ENCODE measurements around the gene DAGLB. TPM values are rescaled to one million over a fixed set of nuclear protein-coding genes. Genes with fewer than 3 reads are reported as not detected.
"Not testable (repeated sequence)": the region's sequence is repeated elsewhere in the genome, so short reads cannot be mapped to it uniquely, and the experiment has no call there.

The DAGLB gene
- total and polyA plus RNA-seq, 11 donors: 4.1 to 17.2 (median 7.4) TPM

GRCh38 chr7:6461946-6462550 lies 14.3 kb upstream of the DAGLB start:
- 76 to 86% (median 82%) methylated on average over 4 of the region's 4 CpGs for WGBS, 4 donors
- intact Hi-C loops (cut with DNase I): no loop called here
- Histone ChIP-seq H3K9me3 (no peaks in the 10 kb centered on the region), H3K4me3 (no peak overlapping the region), H3K4me1 (no peaks in the 10 kb centered on the region), H3K27me3 (no peaks in the 10 kb centered on the region), H3K27ac (no peak overlapping the region), H3K36me3 (peaks cover 0 to 72% (median 69%) of the 10 kb centered on the region in 9 donors)
- ATAC-seq (no peak), DNase-seq (no peak)
- no peak for TF ChIP-seq CTCF (IDR thresholded peaks at IDR 0.05)
- no peak for TF ChIP-seq POLR2A (IDR thresholded peaks at IDR 0.05)

DNA sequence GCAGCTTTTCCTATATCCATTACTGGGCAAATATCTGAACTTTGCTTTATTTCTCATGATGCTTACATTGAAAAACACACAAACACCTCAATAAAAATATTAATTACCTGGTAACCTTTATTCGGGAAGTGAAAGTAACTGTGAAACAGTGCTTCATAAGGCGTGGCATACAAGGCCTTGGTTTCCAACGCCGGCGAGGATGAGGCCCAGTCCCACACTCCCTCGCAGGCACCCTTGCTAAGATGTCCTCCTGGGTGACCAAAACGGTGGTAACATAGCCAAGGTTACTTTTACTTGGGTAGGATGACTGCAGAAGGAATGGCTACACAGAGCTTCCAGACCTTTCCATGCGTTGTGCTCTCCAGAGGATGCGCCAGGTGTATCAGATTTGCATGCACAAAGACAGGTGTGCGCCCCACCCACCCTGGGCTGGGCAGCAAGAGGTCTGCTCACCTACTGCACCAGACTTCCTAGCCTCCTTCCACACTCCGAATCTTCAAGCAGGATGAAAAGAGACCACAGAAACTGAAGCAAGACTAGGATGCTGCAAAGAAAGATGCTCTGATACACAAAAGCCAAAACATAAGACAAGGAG lies 13.3 kb upstream of the DAGLB start:
- no peaks in the 10 kb centered on the region for H3K4me1 ChIP-seq
- intact Hi-C loops (cut with DNase I): no loop called here
- H3K9me3 ChIP-seq: no peaks in the 10 kb centered on the region
- H3K27ac ChIP-seq: no peak overlapping the region
- DNase-seq: no peak
- H3K4me3 ChIP-seq: no peak overlapping the region
- no peak for TF ChIP-seq CTCF (IDR thresholded peaks at IDR 0.05)
- no peak for TF ChIP-seq POLR2A (IDR thresholded peaks at IDR 0.05)
- no peaks in the 10 kb centered on the region for H3K27me3 ChIP-seq
- 92 to 96% (median 94%) methylated on average over 11 of the region's 11 CpGs for WGBS, 4 donors
- peaks cover 0 to 62% (median 59%) of the 10 kb centered on the region in 9 donors for H3K36me3 ChIP-seq
- ATAC-seq: no peak

DNA sequence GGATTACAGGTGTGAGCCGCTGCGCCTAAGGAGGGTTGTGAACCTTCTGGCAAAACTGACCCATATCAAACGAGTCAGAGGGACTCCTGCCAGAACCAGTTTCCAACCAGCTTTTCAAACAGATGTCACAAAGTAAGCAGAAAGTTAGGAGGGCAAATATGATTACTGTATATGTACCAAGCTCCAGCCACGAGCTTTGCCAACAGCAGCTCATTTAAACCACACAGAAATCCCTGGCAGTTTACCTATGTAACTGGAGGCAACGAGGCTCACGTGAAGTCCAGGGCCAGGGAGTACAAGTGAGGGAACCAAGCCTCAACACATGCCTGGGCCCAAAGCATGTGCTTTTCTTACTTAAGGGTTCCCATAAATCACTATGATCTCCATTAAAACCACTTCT lies 12.5 kb upstream of the DAGLB start:
- no peak for DNase-seq
- Histone ChIP-seq H3K27me3 (no peaks in the 10 kb centered on the region), H3K4me3 (no peak overlapping the region), H3K36me3 (peaks cover 0 to 55% (median 51%) of the 10 kb centered on the region in 9 donors), H3K9me3 (no peaks in the 10 kb centered on the region), H3K27ac (no peak overlapping the region), H3K4me1 (no peaks in the 10 kb centered on the region)
- intact Hi-C loops (cut with DNase I): no loop called here
- 82 to 90% (median 88%) methylated on average over 6 of the region's 6 CpGs for WGBS, 4 donors
- TF ChIP-seq POLR2A (IDR thresholded peaks at IDR 0.05) (no peak), CTCF (IDR thresholded peaks at IDR 0.05) (no peak)
- ATAC-seq: peak in 1 of 4 donors; percentile 23

DNA sequence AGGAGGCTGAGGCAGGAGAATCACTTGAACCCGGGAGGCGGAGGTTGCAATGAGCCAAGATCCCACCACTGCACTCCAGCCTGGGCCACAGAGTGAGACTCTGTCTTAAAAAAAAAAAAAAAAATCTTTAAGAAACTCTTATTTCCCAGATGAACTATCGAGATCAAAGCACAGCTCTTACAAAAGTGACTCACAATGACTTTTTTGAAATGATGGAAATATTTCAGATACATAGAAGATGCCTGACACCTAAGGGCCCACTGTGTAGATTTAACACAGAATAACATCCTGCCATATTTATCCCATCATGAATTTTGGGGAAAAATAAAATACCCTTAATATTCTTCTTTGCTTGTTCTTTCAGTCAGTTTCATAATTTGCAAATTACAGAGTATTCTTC lies 10.9 kb upstream of the DAGLB start:
- H3K27ac ChIP-seq; H3K9me3 ChIP-seq; H3K4me1 ChIP-seq; H3K4me3 ChIP-seq; intact Hi-C loops (cut with DNase I); ATAC-seq; H3K27me3 ChIP-seq; DNase-seq: not testable (repeated sequence)
- H3K36me3 ChIP-seq: peaks cover 0 to 38% (median 37%) of the 10 kb centered on the region in 9 donors
- WGBS, 4 donors: 89 to 94% (median 93%) methylated on average over 3 of the region's 3 CpGs
